LNCAP (cell line): ENCODE measurements around the gene XRCC3.

Experiments used
- TF ChIP-seq, protein P1 (sequence below): fragments of 450-650 bp; IDR thresholded peaks from 2 replicates; pipeline ENCODE4 v1.5.1; 2017; ENCODE audit warnings: mild to moderate bottlenecking

Gene XRCC3

DNA sequence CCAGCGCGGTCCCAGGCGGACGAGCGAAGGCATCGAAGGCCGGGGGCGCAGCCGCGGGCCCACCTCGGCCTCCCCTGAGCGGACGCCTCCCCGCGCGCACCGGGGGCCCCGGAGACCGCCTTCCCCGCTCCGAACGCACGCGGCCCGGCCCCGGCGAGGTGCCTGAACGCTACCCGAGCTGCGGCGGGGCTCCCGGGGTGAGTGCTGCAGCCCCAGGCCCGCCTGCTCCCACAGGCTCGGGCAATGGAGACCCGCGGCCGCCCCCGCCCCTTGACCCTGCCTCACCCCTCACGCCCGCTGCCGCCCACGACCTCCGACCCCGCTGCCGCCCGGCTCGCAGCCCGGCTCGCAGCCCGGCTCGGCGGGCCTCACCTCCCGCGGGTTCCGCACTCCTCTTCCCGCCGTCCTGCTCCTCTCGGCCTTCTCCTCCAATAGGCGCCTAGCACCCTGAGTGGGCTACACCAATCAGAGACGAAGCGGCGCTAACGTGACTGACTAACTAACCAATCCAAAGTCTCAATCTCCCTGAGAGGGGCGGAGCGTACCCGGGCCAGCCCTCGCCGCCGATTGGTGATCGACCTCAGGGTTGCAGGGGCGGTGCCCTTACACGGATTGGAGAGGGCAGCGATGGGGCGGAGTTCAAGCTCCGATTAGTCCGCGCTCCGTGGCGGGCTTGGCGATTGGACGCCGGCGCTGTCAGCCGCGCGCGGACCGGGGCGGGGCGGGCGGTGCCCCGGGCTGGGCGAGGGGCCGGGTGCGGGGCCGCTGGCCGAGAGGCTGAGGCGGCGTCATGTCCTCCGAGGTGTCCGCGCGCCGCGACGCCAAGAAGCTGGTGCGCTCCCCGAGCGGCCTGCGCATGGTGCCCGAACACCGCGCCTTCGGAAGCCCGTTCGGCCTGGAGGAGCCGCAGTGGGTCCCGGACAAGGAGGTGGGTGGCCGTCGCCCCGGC is at the start of gene XRCC3, which contains the start of gene ZFYVE21:
Gene XRCC3 (minus strand): TSS at position 400 of the 949 bp plus-strand sequence. CDS start 4,364 bp downstream, outside the sequence.
Gene ZFYVE21 (plus strand): TSS at position 759 of the 949 bp plus-strand sequence. CDS start 32 bp downstream, at position 791.
- TF ChIP-seq, protein P1, sequence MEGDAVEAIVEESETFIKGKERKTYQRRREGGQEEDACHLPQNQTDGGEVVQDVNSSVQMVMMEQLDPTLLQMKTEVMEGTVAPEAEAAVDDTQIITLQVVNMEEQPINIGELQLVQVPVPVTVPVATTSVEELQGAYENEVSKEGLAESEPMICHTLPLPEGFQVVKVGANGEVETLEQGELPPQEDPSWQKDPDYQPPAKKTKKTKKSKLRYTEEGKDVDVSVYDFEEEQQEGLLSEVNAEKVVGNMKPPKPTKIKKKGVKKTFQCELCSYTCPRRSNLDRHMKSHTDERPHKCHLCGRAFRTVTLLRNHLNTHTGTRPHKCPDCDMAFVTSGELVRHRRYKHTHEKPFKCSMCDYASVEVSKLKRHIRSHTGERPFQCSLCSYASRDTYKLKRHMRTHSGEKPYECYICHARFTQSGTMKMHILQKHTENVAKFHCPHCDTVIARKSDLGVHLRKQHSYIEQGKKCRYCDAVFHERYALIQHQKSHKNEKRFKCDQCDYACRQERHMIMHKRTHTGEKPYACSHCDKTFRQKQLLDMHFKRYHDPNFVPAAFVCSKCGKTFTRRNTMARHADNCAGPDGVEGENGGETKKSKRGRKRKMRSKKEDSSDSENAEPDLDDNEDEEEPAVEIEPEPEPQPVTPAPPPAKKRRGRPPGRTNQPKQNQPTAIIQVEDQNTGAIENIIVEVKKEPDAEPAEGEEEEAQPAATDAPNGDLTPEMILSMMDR, result no peak

DNA sequence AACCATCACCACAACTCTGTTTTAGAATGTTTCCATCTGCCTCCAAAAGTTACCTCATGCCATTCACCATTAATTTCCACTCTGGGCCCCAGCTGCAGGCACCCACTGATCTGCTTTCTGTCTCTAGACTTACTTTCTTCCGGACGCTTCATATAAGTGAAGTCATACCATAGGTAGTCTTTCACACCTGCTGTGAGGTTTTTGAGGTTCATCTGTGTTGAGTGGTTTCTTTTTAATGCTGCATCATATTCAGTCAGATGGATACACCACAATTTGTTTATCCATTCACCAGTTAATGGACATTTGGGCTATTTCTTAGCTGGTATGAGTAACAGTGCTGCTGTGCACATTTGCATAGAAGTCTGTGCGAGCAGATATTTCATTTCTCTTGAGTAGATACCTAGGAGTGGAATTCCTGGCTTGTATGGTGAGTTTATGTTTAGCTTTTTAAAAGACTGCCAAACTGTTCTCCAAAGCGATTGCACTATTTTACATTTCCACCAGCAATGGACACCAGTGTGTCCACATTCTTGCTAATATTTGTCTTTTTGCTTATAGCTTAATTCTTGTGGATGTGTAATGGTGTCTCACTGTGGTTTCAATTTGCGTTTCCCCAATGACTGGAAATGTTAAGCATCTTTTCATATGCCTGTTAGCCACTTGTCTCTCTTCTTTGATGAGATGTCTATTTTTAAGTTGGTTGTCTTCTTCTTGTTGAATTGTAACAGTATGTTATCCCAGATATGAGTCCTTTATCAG is 48.7 kb upstream of the XRCC3 start:
- TF ChIP-seq, protein P1, result no peak

DNA sequence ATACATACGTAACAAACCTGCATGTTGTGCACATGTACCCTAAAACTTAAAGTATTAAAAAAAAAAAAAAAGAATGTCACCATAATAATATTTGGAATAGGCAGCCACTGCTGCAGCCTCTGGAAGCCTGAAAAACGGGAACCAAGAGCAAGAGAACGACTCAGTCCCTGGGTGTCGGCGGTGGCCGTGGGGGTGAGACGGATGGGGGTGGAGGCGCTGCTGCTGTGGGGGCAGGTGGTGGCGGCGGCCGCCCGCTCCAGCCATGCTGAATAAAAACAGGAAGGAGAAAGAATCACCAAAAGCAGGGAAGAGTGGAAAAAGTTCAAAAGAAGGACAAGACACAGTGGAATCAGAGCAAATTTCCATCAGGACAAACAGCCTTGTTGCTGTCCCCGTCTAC is 47.3 kb upstream of the XRCC3 start:
- TF ChIP-seq, protein P1, result no peak

DNA sequence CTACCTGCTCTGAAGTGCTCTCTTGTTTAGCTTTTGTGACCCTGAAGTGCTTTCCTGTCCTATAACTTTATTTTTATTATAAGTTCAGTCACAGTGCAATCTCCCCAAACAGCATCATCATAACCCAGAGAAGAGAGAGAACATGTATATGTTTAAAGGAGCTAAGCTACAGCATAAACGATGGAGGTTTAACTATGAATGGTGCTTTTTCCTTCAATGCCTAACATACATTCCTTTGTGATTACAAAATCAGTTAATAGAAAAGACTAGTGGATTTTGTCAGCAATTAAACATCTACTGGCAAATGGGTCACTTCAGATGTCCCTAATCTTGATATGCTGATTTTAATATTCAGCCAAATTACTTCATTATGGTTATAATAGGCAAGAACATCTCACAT is 46.8 kb upstream of the XRCC3 start:
- TF ChIP-seq, protein P1, result no peak

DNA sequence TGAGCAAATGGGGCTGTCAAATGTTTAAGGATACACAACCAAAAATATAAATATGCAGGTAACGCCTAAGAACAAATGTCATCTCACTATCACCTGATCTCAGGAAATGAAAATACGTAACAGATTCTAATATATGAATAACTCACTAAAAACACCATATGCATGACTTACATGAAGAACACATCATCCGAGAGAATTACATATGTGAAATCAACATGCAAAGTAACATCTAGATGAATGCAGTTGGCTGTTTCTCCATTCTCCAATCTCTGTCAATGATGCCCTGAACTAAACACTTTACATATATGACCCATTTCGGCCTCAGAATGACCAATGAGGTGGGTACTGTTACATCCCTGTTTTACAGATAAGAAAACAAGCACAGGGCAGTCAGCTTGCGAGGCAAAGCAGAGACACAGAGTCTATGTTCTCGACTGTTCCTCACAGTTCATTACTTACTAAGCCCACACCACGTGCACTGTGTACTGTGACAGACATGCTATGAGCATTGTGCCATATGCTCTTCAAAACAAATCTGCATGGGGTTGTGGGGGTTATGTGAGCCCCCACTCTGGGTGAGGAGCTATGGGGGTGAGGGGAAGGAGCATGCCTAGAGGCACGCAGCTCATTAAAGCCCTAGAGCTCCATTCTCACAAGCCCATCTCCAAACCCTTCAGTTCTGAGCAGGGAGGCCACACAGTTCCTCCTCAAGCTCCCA is 43.0 kb upstream of the XRCC3 start:
- TF ChIP-seq, protein P1, result no peak

DNA sequence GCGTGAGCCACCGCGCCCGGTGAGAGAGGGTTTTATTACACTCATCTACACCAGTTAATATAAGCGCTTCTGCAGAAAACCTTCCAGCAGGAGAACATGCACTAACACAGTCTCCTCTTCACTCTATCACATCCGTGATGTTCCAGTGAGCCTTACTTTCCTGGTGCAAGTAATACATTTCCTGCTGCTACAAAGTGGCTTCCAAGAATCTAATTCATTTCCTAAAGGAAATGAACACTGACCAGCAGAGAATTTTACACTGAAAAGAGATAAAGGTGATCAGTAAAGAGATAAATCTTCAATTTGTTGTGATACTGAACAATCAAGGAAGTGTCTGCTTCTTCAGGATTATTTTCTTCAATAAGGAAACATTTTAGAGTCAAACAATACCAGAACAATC is 39.8 kb upstream of the XRCC3 start:
- TF ChIP-seq, protein P1, result no peak

DNA sequence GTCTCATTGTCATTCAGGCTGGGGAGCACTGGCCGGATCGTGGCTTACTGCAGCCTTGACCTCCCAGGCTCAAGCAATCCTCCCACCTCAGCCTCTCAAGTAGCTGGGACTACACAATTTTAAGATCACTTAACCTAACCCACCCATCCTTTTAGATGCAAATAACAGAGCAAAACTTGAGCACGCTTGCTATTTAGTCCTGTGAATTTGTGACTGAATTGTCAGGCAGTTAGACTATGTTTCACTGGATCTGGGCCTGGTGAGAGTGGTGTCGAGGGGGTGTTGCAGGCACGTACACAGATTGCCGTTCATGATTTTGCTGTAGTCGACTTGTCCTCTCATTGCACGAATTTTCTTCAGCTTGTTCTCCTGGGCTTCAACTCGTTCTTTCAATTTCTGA is 38.5 kb upstream of the XRCC3 start:
- TF ChIP-seq, protein P1, result no peak
